Measurements from ENCODE around the gene SCYGR1.
"Not testable (repeated sequence)": the region's sequence is repeated elsewhere in the genome, so short reads cannot be mapped to it uniquely, and the experiment has no call there.

The SCYGR1 gene

DNA sequence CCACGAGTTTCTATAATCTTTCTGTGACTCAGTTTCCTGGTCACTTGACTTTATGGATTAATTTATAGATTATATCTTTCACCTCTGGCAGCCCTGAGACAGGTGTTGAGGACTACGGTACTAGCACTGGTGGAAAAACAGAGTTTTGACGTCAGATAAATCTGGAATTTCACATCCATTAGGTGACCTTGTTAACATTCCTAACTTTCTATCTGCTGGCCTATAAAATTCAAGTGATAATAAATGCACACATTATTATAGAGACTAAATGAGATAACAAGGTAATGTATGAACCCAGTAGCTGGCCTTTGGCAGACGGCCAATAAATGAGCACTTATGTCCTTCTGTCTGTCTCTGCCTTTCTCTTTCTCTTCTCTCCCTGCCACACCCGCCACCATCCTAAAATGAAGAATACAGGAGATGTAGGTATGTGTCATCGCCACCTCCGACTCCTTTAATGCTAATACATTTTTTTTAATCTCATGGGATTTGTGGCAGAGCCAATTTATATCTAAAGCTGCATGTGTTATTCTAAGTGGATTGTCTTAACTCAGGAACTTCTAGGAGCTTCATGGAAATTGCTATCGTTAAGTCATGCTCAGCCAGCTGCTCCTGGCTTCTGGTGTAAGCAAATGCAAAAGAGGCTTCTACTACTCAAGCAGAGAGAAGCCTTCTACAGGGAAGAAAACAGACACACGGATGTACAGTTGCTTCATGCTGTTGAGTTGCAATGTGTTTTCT, 10.9 kb downstream of the SCYGR1 start:
- DNase-seq (ENCODE audit: low read depth, low spot score): no peak
- peak overlapping the region; percentile 72 for H3K27ac ChIP-seq

DNA sequence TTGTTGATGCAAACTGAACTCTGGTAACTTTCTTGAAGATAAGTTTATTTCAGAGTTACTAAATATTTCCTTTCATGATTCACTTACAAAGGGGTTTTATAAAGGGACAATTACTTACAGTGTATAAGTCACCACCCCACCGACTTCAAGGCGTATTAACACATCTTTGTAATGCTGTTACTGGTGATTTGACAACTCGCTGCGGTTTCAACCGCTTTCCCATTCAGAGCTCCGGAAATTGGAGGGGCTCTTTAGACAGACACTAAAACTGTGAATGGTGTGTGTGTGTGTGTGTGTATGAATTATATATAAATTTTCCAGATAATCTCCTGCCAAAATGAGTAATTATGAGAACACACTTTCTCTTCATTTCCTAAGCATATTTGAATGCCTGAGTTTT, 13.6 kb downstream of the SCYGR1 start:
- H3K27ac ChIP-seq: no peak overlapping the region
- DNase-seq (ENCODE audit: low read depth, low spot score): no peak

DNA sequence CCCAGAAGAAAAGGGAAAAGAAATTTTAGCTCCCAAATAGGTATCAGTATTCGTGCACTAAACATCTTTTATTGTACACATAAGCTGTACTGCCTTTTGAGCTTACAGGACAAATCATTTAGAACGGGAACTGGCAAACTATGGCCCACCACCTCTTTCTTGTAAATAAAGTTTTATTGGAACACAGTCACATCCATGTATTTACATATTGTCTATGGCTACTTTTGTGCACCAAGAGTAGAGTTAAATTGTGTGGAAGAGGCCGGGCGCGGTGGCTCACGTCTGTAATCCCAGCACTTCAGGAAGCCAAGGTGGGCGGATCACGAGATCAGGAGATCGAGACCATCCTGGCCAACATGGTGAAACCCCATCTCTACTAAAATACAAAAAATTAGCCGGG, 14.4 kb downstream of the SCYGR1 start:
- H3K27ac ChIP-seq: no peak overlapping the region
- DNase-seq (ENCODE audit: low read depth, low spot score): no peak

DNA sequence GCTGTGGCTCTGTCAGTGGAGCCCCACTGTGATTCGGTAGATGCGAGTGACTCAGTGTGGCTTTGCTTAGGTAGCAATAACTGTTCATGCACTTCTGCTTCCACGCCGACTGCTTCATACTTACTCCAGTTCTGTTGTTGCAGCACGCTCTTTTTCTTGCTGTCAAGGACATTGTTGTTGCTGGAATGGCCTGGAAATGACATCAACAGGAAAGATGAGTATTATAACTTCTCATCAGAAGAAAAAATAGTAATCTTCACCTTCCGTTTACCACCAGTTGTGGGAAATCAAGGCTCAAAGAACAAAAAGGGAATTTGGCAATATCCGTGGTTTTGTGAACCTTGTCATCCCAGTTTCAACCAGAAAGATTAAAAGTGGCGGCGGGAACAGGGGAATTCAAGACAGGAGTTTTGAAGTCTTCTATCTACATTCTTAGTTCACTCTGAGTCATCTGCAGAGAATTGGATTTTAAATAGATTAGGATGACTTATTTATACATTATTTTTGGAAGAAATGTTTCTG, 16.9 kb downstream of the SCYGR1 start:
- DNase-seq (ENCODE audit: low read depth, low spot score): no peak
- no peak overlapping the region for H3K27ac ChIP-seq

DNA sequence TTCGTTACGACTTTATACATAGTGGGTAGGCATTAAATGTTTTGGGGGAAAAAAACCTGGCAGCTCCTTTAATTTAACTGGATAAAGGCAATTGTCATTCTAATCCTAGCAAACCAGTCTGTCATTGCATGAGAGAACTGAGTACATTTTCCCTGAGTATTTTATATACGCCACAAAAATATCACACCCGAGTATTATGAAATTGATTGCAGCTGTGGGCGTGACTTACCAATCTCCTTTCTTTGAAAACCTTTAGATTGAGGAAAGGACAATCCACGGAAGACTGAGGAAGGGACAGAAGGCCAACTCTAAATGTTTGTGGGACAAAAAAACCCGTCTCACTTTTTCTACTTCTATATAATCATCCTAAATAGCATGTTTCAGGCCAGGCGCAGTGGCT, 17.7 kb downstream of the SCYGR1 start:
- DNase-seq (ENCODE audit: low read depth, low spot score): no peak
- no peak overlapping the region for H3K27ac ChIP-seq

DNA sequence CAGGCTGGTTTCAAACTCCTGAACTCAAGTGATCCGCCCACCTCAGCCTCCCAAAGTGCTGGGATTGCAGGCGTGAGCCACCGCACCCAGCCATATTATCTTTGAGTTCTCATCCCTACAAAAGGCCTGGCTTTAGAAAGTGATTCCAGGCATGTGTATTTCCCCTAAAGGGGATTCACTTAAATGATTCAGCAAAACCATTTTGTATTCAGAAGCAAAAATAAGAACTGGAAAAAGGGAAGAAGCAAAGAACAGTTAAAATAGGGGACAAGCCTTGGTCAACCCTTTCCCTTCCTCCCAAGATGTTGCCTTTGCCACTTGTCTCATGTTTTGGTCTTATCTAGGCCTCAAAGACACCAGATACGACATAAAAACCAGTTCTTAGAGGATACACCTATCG, 19.2 kb downstream of the SCYGR1 start:
- no peak overlapping the region for H3K27ac ChIP-seq
- no peak for DNase-seq (ENCODE audit: low read depth, low spot score)

DNA sequence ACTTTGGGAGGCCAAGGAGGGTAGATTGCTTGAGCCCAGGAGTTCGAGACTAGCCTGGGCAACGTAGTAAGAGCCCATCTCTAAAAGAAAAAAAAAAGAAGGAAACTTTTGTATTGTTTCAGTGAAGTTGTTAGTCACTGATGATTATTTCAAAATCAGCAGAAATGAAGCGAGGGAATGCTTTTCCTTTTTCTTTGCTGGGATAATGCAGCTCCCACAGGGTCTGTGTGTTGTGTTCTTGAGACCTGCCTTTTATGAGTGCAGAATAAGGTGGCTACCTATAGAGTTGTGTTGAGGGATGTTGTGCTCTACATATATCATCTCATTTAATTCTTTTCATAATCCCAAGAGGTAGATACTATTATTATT, 20.3 kb downstream of the SCYGR1 start:
- DNase-seq (ENCODE audit: low read depth, low spot score): no peak
- peak overlapping the region; percentile 3 for H3K27ac ChIP-seq

DNA sequence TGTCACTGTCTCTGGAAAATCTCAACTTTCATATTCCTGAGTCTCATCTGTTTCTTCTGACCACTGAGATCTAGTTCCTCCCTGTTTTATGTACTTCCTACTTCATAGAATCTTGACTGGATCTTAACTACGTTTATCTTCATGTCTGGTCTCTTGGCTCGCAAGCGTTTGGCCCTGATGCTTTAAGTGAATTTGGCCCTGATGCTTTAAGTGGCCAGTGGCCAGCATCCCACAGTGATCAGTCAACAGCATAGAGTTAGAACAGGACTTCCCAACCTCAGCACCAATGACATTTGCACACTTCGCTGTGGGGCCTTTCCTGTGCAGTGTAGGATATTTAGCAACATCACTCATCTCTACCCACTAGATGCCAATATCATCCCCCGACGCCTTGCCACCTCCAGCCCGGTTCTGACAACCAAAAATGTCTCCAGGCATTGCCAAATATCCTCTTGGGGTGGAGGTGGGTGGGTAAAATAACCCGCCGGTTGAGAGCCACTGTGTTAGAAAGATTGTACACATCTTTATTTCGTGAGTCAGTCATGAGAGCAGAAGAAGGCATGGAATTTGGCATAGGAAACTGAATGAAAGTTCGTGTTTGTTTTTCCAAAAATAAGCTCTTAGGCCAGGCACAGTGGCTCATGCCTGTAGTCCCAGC, 20.9 kb downstream of the SCYGR1 start:
- DNase-seq (ENCODE audit: low read depth, low spot score): no peak
- peak overlapping the region; percentile 3 for H3K27ac ChIP-seq

DNA sequence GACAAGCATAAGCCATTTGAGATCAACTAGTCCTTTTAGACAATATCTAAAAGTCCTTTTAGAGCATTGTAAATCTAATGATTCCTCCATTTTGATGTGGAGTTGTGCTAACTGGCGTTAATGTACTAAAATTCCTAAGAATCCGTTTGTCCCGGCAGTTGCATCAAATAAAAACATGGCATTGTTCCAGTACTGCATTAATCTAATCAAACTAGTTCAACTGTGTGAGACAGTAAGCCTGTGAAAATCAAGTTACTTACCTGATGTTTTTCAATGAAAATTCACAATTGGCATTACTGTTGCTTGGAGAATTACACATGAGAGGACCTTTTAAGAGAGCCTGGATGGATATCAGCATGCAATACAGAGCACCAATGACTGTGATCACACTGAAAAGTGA, 21.9 kb downstream of the SCYGR1 start:
- no peak for DNase-seq (ENCODE audit: low read depth, low spot score)
- H3K27ac ChIP-seq: no peak overlapping the region

DNA sequence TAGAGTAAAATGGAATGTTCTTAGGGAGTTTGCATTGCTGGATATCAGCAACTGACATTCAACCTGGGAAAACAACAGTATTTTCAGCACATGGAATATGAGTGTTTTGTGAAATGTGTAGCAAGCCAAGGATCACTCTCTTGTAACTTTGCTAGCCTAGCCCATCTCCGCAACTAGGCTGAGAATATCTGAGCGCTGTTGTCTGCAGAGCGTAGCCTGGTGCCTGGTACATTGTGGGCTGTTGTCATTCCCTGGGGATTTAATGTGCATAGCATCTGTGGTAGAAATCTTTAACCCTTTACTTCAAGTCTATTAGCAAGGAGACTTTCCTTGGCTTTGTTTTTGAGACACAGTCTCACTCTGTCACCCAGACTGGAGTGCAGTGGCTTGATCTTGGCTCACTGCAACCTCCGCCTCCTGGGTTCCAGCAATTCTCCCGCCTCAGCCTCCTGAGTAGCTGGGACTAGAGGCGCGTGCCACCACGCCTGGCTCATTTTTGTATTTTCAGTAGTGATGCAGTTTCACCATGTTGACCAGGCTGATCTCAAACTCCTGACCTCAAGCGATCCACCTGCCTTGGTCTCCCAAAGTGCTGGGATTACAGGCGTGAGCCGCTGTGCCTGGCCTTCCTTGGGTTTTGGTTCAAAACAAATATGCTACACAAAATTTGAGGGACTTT, 23.0 kb downstream of the SCYGR1 start:
- DNase-seq (ENCODE audit: low read depth, low spot score); H3K27ac ChIP-seq: not testable (repeated sequence)

DNA sequence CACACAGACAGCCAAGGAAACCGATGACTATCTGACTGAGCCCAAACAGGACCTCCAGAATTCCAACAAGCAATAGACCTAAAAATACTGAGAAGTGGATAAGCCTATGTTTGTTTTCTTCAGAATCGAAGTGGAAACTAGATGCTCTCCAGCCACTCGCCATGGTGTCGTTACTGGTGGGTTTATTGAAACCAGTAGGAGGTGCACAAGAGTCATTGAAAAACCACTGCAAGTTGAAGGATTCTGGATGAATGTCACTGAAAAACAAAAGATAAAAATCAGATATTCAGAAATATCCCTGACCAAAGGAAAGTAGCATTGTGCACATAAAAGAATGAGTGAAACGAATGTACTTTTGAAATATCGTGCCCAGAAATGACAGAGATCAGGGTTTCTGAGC, 24.0 kb downstream of the SCYGR1 start:
- H3K27ac ChIP-seq: no peak overlapping the region
- DNase-seq (ENCODE audit: low read depth, low spot score): no peak

DNA sequence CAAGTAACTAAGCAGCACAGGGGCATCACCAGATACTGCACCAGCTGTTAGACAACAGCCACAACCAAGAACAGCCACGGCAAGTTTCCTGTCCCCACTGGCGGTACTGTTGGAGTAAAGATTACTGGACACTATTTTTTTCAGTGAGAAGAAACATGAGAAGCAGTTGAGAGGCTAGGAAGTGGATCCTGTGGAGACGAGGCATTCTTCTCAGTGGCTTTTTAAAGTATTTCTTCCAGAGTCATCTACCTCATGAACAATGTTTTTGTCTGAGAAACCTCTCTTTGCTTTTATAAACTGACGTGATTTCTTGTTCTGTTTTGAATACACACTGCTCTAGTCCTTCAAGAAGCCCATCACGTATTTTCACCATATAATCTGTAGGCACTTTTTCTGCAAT, 27.4 kb downstream of the SCYGR1 start:
- no peak overlapping the region for H3K27ac ChIP-seq
- DNase-seq (ENCODE audit: low read depth, low spot score): no peak

DNA sequence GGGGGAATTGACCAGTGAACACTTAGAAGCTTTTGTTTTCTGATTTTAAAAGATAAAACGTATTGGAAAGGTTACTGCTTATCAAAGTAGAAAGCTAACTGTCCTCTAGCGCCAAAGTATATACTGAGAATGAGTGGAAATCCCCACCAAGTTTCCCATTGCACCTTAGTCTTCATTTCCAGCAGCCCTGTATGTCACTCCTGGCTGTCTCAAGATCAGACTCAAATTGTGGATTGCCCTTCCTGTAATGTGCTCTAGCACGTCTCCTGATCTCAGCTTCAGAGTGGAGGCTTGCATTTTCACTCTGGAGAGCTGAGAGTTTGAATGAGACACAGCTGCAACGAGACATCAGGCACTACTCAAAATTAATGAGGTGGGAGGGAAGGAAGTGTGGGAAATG, 36.1 kb downstream of the SCYGR1 start:
- DNase-seq (ENCODE audit: low read depth, low spot score): no peak
- H3K27ac ChIP-seq: no peak overlapping the region

DNA sequence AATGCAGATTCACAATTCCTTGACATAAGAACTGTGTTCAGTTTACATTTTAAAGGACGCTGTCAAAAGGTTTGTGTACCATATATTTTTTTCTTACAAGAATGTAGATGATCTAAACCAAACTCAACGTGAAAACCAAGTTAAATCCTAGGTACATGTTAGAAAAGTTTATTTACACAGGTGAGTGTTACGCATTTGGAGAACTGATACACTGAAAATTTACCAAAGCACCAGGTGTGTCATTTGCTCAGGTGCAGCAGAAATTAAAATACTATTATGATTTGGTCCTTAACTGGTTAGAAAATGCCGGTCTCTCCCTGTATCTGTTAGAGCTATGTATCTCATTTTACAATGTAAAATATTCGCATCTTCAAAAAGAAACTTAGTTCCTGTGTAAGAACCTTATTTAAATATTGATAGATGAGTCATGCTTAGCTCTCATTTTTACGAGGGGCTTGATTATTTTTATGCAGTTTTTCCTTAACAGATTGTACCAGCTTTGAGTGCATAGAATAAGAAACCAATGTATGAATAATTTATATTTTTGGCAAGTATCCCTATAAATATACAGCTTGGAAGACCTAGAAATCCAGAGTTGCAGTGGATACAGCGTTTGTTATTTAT, 37.6 kb downstream of the SCYGR1 start:
- no peak overlapping the region for H3K27ac ChIP-seq
- DNase-seq (ENCODE audit: low read depth, low spot score): no peak

DNA sequence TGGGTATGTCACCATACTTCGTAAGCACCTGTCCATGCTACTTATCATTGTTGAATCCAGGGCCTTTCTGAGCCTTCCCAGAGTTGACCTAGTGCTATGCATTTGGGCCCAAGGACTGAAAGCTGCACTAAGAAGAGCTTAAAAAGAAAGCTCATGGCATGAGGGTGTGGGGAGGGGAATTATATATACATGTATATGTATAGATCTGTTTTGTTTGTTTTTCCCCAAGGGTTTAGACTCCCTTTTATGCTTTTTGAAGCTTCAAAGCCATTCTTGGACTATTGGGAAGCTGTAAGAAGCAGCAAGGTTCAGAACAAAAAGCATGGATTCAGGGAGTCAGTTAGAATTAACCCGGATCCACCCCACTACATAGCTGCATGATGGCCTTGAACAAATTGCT, 39.4 kb downstream of the SCYGR1 start:
- no peak overlapping the region for H3K27ac ChIP-seq
- no peak for DNase-seq (ENCODE audit: low read depth, low spot score)

DNA sequence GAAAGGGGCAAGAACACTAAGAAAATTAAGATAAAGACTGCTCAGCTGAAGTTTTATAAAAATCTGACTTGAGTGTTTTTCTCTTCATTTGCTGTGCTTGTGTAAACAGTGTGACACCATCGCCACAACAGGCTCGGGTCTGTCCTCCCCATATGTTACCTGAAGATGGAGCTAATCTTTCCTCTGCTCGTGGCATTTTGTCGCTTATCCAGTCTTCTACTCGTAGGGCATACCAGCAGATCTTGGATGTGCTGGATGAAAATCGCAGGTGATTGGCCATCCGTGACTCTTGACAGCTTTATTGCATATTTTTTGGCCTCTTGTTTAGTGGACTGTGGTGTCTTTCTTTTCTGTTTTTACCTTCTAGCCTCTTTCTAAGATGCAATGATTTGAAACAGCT, 40.6 kb downstream of the SCYGR1 start:
- H3K27ac ChIP-seq: no peak overlapping the region
- DNase-seq (ENCODE audit: low read depth, low spot score): no peak

DNA sequence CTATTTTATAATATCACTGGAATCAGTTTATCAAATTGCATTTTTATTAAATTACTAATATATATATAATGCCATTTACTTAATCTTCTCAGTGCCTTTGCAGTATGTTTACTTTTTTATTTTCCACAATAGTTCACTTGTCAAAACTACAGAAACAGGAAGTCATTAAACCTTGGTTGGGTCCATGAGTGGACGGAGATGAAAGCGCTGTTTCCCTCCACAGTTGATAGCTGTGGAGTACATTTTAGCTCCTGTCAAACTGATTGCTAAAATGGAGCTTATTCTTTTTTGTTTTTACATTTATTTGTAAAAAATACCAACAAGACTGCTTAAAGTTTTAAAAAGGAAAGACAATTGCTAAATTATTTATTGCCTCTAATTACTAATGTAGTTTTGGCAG, 43.5 kb downstream of the SCYGR1 start:
- DNase-seq (ENCODE audit: low read depth, low spot score): no peak
- no peak overlapping the region for H3K27ac ChIP-seq

DNA sequence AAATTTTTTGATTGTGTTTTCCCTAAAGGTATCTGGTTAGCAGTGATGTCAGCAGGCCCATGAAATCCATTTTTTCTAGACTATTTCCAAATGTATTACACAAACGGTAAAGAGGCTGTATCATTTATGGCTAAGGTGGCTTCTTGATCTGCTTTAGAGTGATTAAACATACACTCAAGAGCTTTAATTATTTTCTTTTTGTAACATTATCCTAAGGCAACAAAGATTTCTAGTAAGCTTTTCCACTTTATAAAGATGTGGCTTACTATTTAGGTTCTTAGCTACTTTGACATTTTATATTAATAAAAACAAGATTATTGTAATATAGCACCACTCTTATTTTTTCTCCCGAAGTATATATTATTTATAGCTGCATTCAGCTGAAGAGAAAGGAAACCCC, 46.2 kb downstream of the SCYGR1 start:
- no peak overlapping the region for H3K27ac ChIP-seq
- no peak for DNase-seq (ENCODE audit: low read depth, low spot score)

DNA sequence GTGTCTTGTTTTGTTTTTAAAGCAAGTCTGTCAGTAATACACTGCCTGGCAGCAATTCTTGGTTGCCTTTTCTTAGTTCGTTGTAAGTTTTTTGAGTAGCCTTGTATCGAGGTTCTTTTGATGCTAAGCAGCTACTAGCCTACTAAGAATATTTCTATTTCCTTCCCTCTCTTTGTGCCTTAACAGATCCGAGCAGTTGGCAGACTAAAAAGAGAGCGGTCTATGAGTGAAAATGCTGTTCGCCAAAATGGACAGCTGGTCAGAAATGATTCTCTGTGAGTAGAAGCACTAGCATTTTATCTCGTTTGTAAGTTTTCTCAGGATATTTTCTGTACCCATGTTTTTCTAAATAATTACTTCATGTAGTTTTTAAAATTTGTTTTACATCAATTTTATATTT, 47.6 kb downstream of the SCYGR1 start:
- no peak for DNase-seq (ENCODE audit: low read depth, low spot score)

DNA sequence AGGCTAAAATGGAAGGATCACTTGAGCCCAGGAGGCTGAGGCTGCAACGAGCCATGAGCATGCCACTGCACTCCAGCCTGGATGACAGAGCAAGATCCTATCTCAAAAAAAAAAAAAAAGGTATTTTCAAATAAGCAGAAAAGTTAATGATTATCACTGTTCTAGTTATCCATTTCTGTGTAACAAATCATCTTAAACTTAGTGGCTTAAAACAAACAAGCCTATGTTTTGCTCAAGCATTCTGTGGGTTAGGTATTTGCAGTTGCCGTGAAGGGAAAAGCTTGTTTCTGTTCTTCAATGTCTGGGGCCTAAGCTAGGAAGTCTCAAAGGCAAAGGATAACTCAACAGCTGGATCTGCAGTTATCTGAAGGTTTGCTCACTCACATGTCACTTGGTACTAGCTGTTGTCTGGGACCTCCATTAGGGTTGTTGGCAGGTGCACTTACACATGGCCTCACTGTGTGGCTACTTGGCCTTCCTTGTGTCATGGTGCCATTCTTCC, 48.6 kb downstream of the SCYGR1 start:
- no peak overlapping the region for H3K27ac ChIP-seq
- no peak for DNase-seq (ENCODE audit: low read depth, low spot score)

More for the DNA sequence above, 47.6 kb downstream of the SCYGR1 start:
- no peak overlapping the region for H3K27ac ChIP-seq
